GM19438 (cell line): ENCODE measurements around the gene CELSR1.
"Not testable (repeated sequence)": the region's sequence is repeated elsewhere in the genome, so short reads cannot be mapped to it uniquely, and the experiment has no call there.

Experiments used
- ATAC-seq: cut with Tn5 transposase; IDR thresholded peaks from one replicate; pipeline ENCODE4 v1.9.1; 2021; ENCODE audit warnings: low read depth; ENCODE audit not compliant: unreplicated experiment

The CELSR1 gene

DNA sequence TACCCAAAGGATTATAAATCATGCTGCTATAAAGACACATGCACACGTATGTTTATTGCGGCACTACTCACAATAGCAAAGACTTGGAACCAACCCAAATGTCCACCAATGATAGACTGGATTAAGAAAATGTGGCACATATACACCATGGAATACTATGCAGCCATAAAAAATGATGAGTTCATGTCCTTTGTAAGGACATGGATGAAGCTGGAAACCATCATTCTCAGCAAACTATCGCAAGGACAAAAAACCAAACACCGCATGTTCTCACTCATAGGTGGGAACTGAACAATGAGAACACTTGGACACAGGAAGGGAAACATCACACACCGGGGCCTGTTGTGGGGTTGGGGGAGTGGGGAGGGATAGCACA is 21.3 kb downstream of the CELSR1 start:
- ATAC-seq = not testable (repeated sequence)

DNA sequence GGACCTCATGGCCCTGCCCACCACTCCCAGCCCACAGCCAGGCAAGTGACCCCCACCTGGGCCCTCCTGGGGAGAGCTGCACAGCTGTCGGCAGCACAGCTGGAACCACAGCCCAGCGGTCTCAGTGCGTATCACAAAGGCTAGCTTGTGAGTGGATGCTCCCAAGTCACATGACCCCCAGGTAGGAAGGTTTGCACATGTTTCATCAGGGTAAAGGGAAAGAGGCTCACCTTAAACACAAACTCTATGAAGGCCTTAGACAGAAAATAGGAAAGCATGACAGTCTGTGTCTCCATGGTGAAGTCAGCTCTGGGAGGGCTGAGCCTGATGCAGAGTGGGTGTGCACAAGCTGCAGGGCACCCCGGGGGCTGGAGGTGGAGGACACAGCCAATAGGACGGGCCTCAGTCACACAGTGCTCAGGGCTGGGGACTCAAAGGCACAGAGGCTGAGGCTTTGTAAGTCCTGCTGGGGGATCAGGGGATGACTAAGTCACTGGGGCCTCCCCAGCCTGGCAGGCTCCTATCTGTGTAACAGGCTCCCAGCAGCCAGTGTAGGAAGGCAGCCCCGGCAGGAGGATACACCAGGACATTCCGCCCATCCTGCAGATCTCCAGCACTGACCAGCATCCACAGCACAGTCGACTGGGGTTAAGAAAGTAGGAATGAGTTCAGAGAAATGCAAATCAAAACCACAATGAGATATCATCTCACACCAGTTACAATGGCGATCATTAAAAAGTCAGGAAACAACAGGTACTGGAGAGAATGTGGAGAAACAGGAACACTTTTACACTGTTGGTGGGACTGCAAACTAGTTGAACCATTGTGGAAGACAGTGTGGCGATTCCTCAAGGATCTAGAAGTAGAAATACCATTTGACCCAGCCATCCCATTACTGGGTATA is 22.0 kb downstream of the CELSR1 start:
- no peak for ATAC-seq

DNA sequence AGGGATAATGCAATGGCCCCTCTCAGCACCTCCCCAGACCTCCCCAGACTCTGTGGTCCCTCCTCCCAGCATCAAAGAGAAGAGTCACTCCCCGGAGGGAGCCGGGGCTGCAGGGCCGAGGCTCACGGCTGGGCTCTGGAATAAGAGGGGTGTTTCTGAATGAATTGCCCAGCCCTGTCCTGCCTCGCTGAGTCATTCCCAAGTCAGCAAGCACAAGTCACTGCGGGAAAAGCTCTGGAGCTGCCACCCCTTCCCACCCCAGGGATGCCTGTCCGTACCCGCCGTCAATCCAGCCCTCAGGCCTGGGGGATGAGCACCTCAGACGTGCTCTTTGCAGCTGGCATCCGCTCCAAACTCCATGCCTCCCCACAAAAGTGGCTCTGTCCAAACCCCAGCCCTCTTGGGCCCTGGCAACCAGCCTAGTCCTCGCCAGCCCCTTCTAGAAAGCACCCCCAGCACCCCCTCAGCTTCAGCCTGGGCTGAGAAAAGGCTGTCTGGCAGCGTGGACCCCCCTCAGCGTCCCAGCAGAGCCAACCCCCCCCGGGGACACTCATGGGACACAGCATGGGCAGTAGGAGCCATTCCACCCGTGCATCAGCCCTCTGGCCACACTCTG is 22.7 kb downstream of the CELSR1 start:
- no peak for ATAC-seq

DNA sequence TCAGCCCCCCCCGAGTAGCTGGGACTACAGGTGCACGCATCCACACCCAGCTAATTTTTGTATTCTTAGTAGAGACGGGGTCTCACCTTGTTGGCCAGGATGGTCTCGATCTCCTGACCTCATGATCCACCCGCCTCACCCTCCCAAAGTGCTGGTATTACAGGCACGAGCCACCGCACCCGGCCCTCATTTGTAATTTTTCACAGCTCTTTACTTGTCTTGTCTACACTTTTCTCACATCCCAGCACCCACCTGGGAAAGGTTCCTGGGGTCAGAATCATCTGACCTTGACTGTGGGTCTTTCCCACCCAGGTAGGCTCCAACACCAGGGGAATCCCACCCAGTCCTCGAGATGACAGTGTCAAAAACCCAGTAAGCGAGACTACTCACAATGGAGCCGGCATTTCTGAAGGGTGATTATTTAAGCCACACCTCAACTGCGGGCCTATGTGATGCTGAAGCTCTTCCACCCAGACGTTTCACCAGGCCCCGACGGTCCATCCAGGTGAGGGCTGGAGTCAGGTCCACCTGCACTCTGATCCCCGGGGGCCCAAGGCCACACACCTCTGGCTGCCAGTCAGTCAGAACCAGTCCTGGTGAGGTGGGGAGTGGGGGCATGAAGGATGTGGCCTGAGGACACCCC is 23.4 kb downstream of the CELSR1 start:
- no peak for ATAC-seq

DNA sequence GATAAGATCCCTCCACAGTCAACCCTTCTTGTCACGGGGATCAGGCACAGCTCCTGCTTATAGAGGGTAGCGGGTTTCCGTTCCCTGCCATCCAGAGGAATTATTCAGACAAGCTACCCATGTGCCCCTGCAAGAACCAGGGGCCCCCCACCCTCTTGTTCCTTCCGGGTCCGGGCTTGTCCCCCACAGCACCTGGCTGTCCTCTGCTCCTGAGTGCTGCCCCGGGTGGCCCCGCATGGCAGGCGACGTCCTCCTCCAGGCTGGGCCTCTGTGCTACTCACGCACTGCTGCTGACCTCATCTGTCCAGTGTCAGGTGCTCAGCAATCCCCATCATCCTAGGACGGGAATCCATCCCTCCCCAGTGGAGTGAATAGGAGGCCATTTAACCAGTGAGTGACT is 24.7 kb downstream of the CELSR1 start:
- no peak for ATAC-seq

DNA sequence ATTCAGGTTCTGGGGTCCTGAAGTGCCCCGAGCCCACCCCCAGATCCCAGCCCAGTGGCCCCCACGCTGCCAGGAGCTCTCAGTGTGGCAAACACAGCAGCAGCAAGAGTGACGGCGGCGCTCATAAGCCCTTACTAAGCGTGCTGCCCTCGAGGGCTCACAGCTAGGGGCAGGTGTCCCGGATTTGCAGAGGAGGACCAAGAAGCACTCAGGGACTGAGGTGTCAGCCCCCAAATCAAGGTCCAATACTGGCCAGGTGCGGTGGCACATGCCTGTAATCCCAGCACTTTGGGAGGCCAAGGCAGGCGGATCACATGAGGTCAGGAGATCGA is 25.4 kb downstream of the CELSR1 start:
- ATAC-seq = no peak

DNA sequence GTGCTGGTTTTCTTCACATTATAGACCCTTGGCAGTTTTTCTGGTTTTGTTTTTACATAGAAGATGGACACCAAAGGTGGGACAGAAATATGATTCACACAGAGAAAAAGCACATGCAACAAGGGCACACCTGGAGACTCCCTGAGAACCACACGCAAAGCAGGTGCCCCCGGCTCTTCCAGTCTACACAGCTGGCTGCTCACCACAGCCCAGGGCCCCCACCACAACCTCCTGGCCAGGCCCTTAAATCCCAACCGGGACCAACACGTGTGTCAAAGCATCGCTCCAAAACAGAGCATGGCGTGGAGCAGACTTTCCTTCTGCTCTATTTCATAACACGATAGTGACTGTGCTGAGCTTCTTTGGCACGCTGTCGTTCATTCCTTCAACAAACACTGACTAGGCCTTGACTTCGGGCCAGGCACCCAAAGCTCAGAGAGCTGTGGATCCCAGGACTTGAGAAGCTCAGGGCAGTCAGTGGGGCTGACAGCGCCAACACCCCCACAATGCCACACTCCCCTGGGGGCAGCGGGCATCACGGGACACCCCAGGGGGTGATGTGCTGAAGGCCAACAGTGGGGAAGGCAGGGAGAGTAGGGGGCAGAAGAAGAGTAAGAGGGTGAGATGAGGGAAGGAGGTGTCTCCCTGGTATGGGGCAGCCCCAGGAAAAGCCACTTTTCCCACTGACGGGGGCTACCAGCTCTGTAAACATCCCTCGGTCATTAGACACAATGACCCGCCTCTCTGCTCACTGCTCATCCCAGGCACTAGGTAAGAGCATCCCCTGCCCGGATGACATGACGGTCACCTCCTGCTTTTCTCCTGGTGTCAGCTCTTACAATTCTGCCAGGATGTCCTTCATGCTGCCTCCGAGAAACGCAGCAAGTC is 26.0 kb downstream of the CELSR1 start:
- no peak for ATAC-seq

DNA sequence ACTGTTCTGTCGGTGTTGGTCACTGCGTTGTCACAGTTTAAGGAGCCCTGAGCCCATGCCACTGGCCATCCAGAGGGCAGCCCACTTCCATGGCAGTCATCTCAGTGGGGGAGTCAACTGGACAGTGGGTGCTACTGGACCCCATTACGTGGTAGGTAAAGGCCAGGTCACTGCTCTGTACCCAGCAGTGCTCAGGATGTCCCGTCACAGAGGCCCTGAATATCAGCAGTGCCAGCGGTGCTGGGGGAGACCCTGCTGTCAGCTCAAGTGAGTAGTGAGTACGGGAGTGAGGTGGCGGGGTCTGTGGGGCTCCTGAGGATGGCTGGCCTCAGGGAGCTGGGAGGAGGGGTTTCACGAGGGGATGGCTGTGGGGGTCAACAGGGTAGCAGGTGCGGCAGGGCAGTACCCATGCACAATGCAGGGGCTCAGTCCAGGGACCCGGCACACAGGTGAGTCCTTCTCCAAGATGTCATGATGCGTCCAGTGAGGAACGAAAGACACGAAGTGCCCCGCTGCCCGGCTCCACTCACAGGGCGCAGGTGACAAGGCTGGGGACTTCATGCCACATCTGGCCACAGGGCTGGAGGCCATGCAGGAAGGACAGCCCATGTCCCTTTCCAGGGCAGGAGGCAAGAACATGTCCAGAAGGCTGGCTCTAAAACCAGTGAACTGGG is 27.9 kb downstream of the CELSR1 start:
- no peak for ATAC-seq

DNA sequence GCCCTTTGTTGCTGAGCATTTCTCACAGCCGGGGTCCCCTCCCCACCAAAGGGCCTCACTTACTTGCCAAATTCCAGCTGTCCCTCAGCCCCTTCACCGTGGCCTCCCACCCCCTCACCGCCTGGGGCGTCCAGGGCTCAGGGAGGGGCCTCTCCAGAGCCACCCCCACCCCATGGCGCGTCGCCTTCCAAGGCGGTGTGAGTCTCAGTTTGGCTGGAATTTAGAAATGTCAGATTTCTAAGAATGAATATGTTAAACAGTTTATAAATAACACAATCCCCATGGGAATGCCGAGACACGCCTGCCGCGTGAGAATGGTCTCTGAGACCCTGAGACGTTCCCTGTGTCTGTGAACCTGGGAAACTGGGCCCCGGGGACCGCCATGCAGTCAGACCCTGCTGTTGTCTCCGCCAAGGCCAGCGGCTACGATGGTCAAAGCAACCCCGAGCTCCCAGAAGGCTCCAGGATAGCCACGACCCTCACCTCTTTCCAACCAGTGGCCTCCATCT is 28.9 kb downstream of the CELSR1 start:
- no peak for ATAC-seq

DNA sequence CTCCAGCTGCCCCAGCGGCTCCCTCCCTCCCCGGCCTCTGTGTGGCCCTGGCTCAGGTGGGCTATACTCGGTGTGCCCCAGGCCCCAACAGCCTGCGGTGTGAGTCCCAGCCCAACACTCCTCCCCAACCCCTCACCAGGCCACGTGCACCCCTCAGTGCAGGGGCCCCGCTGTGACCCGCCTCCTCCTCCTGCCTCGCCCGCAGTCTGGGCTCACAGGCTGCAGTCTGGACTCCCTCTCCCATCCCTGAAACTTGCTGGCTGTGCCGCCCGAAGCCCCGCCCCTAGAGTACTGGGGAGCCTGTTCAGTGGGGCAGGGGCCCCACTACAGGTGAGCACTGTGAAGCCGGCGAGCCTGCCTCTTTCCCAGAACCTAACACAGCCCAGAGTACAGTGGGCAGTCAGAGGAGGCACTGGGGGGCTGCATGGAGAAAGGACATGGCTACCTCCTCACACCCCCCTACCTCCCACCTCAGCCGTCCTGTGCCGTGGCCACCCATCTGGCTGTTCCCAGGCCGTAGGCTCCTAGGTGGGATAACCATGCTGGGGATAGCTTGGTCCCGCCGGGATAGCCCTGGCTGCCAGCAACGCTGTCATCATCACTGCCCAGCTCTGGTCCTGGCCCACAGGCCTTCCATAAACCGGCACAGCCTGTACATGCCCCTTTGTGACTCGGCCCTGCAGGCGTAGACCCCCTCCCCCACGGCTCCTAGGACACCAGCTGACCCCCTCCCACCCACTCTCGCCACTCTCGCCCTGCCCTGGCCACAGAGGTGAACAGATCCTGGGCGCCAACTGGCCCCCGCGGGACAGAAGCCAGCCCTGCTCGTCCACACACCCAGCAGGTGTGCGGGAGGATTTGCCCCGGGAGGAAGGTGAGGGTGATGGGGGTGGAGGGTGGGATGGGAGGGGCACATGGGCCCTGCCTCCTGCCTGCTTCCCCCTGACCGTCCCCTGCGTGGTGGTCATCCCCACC is 29.7 kb downstream of the CELSR1 start:
- ATAC-seq = no peak

DNA sequence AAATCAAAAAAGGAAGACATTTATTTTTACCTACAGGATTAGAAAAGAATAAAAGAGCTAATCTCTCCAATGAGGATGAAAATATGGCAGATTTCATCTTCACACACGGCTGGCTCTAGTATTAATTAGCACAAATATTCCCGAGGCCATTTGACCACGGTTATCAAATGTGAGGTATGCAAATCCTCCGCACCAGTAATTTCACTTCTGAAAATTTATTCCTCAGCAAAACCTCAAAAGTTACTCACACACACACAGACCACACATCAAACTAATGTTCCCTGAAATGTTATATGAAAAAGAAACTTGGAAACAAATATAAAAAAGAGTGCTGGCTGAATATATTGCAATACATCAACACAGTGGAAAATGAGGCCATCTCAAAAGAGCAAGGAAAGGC is 32.8 kb downstream of the CELSR1 start:
- no peak for ATAC-seq

DNA sequence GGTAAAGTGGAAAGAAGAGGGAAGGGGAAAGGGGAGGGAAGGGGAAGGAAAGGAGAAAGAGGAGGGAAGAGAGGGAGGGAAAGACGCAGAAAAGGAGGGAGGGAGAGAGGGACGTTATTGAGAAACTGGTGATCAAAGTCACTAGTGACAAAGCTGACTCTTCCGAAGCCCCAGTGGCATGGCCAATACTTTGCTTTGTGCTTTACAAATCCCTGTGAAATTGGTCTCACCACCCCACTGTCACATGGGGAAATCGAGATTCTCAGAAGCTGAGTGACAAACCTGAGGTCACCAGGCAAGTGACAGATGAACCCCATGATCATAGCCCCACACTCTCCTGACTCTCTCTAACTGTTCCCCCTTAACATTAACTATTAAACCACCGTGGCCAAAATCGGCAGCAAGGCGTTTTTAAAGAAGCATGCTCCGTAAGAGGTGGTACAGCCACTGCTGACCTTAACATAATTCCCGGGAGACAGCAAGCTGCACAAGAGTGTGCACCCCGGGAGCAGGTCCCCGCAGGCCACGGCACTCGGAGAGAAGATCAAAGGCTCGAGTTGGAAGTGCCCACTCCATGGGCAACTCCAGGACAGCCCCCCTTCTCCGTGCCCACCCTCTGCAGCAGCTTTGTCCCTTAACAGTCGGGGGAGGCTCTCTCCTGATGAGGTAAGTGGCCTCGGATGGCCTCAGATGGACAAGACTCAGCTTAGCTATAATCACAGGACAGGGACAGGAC is 34.8 kb downstream of the CELSR1 start:
- ATAC-seq = no peak

DNA sequence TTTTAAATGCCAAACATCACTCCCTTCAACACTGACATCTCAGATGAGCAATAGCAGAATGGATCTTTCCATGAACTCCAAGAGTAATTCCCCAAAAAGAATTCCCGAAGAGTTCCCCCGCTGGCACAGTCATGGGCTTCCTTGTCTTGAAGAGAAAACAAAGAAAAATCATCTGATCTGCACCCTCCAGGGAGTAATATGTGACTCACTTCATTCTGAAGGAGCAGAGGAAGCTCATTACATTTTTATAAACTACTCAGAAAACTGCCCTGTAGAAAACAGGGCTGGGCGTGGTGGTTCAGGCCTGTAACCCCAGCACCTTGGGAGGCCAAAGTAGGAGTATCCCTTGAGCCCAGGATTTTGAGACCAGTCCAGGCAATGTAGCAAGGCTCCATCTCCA is 35.7 kb downstream of the CELSR1 start:
- ATAC-seq = no peak

DNA sequence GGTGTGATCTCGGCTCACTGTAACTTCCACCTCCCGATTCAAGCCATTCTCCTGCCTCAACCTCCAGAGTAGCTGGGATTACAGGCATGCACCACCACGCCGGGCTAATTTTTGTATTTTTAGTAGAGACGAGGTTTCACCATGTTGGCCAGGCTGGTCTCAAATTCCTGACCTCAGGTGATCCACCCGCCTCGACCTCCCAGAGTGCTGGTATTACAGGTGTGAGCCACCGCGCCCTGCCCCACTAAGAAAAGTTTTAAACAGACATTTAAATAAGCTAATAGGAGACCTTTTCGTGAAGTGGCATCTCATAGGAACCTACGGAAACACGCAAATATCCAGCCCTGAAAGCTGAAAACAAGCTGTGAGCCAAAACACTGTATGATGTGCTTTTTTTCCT is 36.2 kb downstream of the CELSR1 start:
- ATAC-seq = not testable (repeated sequence)

DNA sequence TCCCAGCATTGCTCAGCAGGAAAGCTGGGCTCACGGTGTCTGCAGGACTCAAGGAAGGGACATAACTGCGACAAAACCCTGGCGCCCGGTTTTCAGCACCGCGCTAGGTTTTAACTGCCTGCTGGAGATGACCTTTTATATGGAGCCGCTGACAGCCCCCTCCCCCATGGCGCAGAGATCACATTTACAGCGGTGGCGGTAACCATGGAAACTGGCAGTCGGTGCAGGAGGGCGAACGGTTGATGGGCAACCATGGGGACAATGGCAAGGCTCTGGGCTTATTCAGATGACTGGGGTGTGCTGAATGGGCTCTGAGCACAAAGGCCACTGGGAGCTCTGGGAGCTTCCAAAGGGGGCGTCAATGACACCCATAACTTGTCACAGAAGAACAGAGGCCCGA is 37.2 kb downstream of the CELSR1 start:
- ATAC-seq = no peak

DNA sequence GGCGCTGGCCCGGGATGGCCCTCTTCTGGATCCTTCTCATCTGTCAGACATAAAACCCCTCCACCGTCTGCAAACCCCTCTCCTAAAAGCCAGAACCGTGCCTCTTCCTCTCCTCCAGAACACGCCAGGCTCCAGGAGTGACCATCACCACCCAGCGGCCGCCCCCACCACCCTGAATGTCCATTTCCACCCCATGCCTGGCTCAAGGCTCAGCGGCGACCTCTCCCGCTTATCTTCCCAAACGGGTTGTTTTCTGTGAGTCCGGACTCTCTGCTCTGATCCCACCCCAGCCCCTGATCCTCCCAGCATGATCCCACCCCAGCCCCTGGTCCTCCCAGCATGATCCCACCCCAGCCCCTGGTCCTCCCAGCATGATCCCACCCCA is 37.6 kb downstream of the CELSR1 start:
- no peak for ATAC-seq

DNA sequence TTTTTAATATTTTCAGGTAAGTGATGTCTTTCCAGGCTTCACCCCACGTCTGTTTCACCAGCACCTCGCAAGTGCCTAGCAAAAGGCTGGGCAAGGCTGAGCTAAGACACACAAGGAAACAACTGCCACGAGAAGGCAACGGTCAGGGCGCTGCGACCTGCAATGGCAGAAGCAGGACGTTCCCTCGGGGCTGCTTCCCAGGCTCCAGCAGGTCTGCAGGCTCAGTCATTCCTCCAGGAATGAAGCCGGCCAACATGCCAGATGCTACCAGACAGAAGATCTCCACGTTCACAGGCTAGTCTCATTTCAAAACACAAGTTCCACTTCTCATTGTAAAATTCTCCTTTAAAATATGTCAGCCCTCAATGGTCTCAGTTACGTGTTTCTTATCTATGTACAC is 45.5 kb downstream of the CELSR1 start:
- ATAC-seq = no peak

DNA sequence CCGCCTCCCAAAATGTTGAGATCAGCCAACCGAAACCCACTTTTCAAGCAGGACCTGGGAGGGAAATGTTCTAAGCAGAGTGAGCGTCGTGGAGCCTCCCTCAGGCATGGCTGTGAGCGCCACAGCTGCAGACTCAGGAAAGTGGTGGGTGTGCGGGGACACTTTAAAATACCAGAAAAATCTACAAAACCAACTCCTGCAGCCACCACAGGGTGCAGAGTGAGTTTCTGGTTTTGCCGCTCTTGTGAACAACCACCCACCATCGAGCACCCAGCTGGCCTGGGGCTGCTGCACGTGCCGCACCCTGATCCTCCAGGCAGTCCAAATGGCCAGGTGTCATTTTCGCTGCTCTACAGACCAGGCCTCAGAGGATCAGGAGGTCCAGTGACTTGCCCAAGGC is 46.9 kb downstream of the CELSR1 start:
- no peak for ATAC-seq
